ENCODE measurements around the gene DLGAP1. TPM values are rescaled to one million over a fixed set of nuclear protein-coding genes. Genes with fewer than 3 reads are reported as not detected.

Gene DLGAP1
- total RNA-seq, 4 donors from 2014 or later, result 1.2 to 1.4 (median 1.4) TPM

DNA sequence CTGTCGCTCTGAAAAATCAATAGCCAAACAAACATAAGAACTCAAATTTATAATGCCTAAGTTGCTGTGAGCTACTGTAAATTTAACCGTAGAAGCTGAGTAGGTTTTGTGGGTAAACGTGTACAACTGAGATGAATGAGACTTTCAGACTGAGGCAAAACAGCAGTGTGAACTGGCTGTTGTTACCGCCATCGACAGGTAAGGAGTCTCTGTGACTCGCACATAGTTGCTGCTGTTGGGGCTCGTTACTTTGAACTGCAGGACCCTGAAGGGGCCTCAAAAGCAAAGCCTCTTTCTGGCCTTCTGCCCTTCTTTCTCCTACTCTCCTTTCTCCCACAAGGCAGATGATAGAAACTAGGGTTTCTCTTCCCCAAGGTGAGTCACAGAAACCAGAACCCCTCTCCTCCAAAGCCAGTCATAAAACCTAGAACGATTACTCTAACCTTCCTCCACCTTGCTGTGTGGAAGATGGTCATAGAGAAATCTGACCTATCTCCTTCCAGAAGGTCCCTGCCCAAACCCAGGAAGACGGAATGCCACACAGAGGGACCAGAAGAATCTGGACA lies 101.2 kb downstream of the DLGAP1 start:
- DNase-seq (ENCODE audit: extremely low spot score), result no peak
- Histone ChIP-seq H3K36me3 (no peaks in the 10 kb centered on the region), H3K9me3 (no peaks in the 10 kb centered on the region), H3K27me3 (no peaks in the 10 kb centered on the region), H3K4me3 (no peak overlapping the region), H3K27ac (replicated peaks in 1 of 4) (no peak overlapping the region), H3K4me1 (no peaks in the 10 kb centered on the region)
- TF ChIP-seq POLR2A (IDR thresholded peaks at IDR 0.05; ENCODE audit: low read depth) (no peak), POLR2AphosphoS5 (IDR thresholded peaks at IDR 0.05) (no peak), EP300 (IDR thresholded peaks at IDR 0.05) (no peak)
- TF ChIP-seq, protein P1, sequence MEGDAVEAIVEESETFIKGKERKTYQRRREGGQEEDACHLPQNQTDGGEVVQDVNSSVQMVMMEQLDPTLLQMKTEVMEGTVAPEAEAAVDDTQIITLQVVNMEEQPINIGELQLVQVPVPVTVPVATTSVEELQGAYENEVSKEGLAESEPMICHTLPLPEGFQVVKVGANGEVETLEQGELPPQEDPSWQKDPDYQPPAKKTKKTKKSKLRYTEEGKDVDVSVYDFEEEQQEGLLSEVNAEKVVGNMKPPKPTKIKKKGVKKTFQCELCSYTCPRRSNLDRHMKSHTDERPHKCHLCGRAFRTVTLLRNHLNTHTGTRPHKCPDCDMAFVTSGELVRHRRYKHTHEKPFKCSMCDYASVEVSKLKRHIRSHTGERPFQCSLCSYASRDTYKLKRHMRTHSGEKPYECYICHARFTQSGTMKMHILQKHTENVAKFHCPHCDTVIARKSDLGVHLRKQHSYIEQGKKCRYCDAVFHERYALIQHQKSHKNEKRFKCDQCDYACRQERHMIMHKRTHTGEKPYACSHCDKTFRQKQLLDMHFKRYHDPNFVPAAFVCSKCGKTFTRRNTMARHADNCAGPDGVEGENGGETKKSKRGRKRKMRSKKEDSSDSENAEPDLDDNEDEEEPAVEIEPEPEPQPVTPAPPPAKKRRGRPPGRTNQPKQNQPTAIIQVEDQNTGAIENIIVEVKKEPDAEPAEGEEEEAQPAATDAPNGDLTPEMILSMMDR (IDR thresholded peaks at IDR 0.05), result no peak
- intact Hi-C loops (cut with DNase I), result no loop called here
- 58% methylated on average over 9 of the region's 9 CpGs for WGBS

DNA sequence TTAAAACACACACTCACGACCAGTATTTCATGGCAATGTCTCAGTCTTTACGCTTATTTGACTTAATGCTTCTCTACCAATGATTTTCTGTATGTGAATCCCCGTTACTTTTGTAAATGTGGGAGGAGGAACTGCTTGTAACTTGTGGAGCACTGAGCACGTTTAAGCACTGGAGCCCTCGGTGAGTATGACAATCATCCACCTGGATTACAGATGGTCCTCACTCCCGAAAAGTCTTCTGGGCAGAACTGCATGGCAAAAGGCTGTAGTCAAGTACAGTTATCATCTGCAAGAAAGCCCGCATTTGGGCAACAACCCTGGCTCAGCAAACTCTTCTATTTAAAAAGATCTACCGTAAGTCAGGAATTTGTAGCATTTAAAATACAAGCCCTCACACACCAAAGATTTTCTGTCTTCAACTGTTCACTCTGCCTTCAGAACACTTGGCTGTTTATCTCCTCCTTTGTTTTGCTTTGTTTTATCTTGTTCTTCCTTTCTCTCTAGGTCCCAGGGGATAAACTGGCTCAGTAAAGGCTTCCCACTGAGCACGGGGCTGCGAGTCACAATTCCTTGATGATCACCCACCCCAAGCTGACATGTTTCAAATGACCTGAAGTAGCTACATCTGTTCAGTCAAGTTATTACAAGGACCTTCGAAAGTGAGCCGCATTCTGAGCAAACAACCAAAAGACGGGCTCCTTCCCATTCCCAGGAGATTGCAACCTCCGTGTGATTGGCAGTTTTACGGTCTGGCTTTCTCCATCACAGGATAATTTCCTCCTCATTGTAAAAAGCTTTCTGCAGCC lies 102.2 kb downstream of the DLGAP1 start:
- Histone ChIP-seq H3K27me3 (no peaks in the 10 kb centered on the region), H3K36me3 (no peaks in the 10 kb centered on the region), H3K27ac (replicated peaks in 1 of 4) (no peak overlapping the region), H3K4me1 (no peaks in the 10 kb centered on the region), H3K4me3 (no peak overlapping the region), H3K9me3 (no peaks in the 10 kb centered on the region)
- 39% methylated on average over 15 of the region's 15 CpGs for WGBS
- TF ChIP-seq, protein P1 (IDR thresholded peaks at IDR 0.05), result no peak
- TF ChIP-seq POLR2A (IDR thresholded peaks at IDR 0.05; ENCODE audit: low read depth) (no peak), POLR2AphosphoS5 (IDR thresholded peaks at IDR 0.05) (no peak), EP300 (IDR thresholded peaks at IDR 0.05) (no peak)
- intact Hi-C loops (cut with DNase I), result no loop called here
- no peak for DNase-seq (ENCODE audit: extremely low spot score)

DNA sequence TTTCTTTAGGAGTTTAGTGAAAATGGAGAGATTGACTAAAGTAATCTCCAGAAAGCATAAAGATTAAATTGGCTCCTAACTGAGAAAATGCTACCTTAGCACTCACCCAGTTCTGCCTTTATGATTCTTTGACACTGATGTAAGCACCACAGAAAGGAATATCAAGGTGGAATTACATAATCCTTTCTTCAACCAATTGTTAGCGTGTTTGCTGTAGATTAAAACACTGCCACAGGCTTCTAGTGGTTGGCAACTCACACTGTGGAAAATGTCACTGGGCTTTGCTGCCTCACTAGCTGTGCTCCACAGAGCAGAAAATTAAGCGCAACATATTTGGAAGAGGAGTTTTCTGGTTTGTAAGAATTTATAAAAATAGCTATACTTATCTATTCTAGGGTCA lies 104.1 kb downstream of the DLGAP1 start:
- Histone ChIP-seq H3K4me1 (no peaks in the 10 kb centered on the region), H3K27ac (replicated peaks in 1 of 4) (no peak overlapping the region), H3K9me3 (no peaks in the 10 kb centered on the region), H3K27me3 (no peaks in the 10 kb centered on the region), H3K36me3 (no peaks in the 10 kb centered on the region), H3K4me3 (no peak overlapping the region)
- 63% methylated on average over 2 of the region's 2 CpGs for WGBS
- no peak for DNase-seq (ENCODE audit: extremely low spot score)
- intact Hi-C loops (cut with DNase I), result no loop called here
- TF ChIP-seq POLR2A (IDR thresholded peaks at IDR 0.05; ENCODE audit: low read depth) (no peak), EP300 (IDR thresholded peaks at IDR 0.05) (no peak), POLR2AphosphoS5 (IDR thresholded peaks at IDR 0.05) (no peak)
- TF ChIP-seq, protein P1 (IDR thresholded peaks at IDR 0.05), result no peak

GRCh38 chr18:4335386-4335785 lies 119.7 kb downstream of the DLGAP1 start:
- Histone ChIP-seq H3K9me3 (no peaks in the 10 kb centered on the region), H3K27ac (replicated peaks in 1 of 4) (no peak overlapping the region), H3K4me1 (no peaks in the 10 kb centered on the region), H3K4me3 (no peak overlapping the region), H3K27me3 (no peaks in the 10 kb centered on the region), H3K36me3 (no peaks in the 10 kb centered on the region)
- TF ChIP-seq, protein P1 (IDR thresholded peaks at IDR 0.05), result no peak
- TF ChIP-seq POLR2A (IDR thresholded peaks at IDR 0.05; ENCODE audit: low read depth), result no peak
- no peak for TF ChIP-seq EP300 (IDR thresholded peaks at IDR 0.05)
- no peak for TF ChIP-seq POLR2AphosphoS5 (IDR thresholded peaks at IDR 0.05)
- WGBS, result 70% methylated on average over 1 of the region's 1 CpG
- intact Hi-C loops (cut with DNase I), result no loop called here
- no peak for DNase-seq (ENCODE audit: extremely low spot score)
